RWPE2 (cell line): ENCODE measurements around the gene SPATA6L.
"Not testable (repeated sequence)": the region's sequence is repeated elsewhere in the genome, so short reads cannot be mapped to it uniquely, and the experiment has no call there.

Experiments
- ATAC-seq: fragments of 200-7000 bp; cut with Tn5 transposase; 3 replicates; pipeline ENCODE4 v1.9.1; 2021; ENCODE audit warnings: low read depth
- DNase-seq: peaks from one replicate; pipeline ENCODE4 v3.0.0-alpha.2; 2020; ENCODE audit warnings: low spot score
- H3K27ac ChIP-seq: fragments of 450-650 bp; 2 replicates; pipeline ENCODE4 v1.5.1; 2017; ENCODE audit warnings: mild to moderate bottlenecking; ENCODE audit not compliant: poor library complexity, severe bottlenecking
- H3K27me3 ChIP-seq: fragments of 250-450 bp; sonication (Bioruptor Pico); 2 replicates; pipeline ENCODE4 v1.5.1; 2021; ENCODE audit warnings: mild to moderate bottlenecking, moderate library complexity; ENCODE audit not compliant: insufficient read depth, poor library complexity, severe bottlenecking
- H3K36me3 ChIP-seq: fragments of 250-450 bp; sonication (Bioruptor Pico); 2 replicates; pipeline ENCODE4 v1.5.1; 2020; ENCODE audit warnings: low read depth, mild to moderate bottlenecking, moderate library complexity
- H3K4me1 ChIP-seq: fragments of 250-450 bp; sonication (Bioruptor Pico); 2 replicates; pipeline ENCODE4 v1.5.1; 2021; ENCODE audit warnings: mild to moderate bottlenecking, moderate library complexity; ENCODE audit not compliant: insufficient read depth, poor library complexity, severe bottlenecking
- H3K4me3 ChIP-seq: fragments of 250-450 bp; sonication (Bioruptor Pico); 2 replicates; pipeline ENCODE4 v1.5.1; 2021; ENCODE audit warnings: mild to moderate bottlenecking, moderate library complexity; ENCODE audit not compliant: severe bottlenecking
- H3K9me3 ChIP-seq: fragments of 250-450 bp; sonication (Bioruptor Pico); 2 replicates; pipeline ENCODE4 v1.5.1; 2021; ENCODE audit warnings: mild to moderate bottlenecking, moderate library complexity; ENCODE audit not compliant: severe bottlenecking
- TF ChIP-seq, protein P1 (sequence below): fragments of 450-650 bp; IDR thresholded peaks from one replicate; pipeline ENCODE4 v1.5.1; 2017; ENCODE audit warnings: mild to moderate bottlenecking, moderate library complexity; ENCODE audit not compliant: poor library complexity, severe bottlenecking

The SPATA6L gene

DNA sequence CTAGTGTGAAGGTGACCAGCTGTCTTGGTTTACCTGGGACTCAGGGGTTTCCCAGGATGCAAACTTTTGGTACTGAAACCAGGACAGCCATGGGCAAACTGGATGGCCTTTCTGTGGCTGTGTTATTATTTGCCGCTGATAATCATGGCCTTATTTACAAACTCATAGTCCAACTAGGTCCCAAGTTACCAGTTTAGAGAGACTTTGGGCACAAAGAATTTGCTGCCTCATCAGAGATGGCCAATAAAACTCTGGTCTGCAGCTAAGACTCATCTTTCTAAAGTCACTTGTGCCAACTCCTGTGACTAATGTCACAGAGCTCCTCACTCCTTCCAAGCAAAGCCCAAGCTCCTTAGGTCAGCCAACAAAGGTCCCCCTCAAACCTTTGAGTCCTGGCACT lies 51.7 kb downstream of the SPATA6L start:
- H3K27ac ChIP-seq = no peak overlapping the region
- TF ChIP-seq, protein P1, sequence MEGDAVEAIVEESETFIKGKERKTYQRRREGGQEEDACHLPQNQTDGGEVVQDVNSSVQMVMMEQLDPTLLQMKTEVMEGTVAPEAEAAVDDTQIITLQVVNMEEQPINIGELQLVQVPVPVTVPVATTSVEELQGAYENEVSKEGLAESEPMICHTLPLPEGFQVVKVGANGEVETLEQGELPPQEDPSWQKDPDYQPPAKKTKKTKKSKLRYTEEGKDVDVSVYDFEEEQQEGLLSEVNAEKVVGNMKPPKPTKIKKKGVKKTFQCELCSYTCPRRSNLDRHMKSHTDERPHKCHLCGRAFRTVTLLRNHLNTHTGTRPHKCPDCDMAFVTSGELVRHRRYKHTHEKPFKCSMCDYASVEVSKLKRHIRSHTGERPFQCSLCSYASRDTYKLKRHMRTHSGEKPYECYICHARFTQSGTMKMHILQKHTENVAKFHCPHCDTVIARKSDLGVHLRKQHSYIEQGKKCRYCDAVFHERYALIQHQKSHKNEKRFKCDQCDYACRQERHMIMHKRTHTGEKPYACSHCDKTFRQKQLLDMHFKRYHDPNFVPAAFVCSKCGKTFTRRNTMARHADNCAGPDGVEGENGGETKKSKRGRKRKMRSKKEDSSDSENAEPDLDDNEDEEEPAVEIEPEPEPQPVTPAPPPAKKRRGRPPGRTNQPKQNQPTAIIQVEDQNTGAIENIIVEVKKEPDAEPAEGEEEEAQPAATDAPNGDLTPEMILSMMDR = no peak
- no peaks in the 10 kb centered on the region for H3K9me3 ChIP-seq
- no peak for ATAC-seq
- no peak overlapping the region for H3K4me3 ChIP-seq
- H3K36me3 ChIP-seq = no peaks in the 10 kb centered on the region
- H3K27me3 ChIP-seq = no peaks in the 10 kb centered on the region
- DNase-seq = no peak
- no peaks in the 10 kb centered on the region for H3K4me1 ChIP-seq

DNA sequence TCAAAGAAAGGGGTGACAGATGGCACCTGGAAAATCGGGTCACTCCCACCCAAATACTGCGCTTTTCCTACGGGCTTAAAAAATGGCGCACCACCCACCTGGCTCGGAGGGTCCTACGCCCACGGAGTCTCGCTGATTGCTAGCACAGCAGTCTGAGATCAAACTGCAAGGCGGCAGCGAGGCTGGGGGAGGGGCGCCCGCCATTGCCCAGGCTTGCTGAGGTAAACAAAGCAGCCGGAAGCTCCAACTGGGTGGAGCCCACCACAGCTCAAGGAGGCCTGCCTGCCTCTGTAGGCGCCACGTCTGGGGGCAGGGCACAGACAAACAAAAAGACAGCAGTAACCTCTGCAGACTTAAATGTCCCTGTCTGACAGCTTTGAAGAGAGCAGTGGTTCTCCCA lies 60.2 kb downstream of the SPATA6L start:
- H3K27me3 ChIP-seq, DNase-seq, H3K27ac ChIP-seq, H3K4me1 ChIP-seq, H3K36me3 ChIP-seq, H3K9me3 ChIP-seq, ATAC-seq, H3K4me3 ChIP-seq: not testable (repeated sequence)

DNA sequence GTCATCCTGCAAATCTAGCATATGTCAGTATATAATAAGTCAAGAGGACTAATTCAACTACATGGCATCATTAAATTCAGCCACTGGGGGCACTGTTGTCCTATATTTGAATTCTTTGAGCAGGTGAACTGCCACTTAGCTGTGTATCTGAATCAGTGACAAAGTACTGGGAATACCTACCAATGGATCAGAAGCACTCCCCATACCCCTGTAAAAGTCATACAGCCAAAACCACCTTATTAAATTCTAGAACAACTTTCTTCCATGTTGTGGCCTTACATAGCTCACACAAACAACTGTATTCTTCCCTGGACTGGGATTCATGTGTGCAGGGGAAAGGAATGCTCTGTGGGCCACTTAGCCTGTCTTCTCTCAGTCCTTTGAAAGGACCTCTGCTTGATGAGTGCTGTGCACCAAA lies 61.6 kb downstream of the SPATA6L start:
- no peak overlapping the region for H3K27ac ChIP-seq
- H3K4me3 ChIP-seq = no peak overlapping the region
- DNase-seq (no peak), ATAC-seq (peak; percentile 78)
- TF ChIP-seq, protein P1 = peak; percentile 81
- H3K9me3 ChIP-seq = no peaks in the 10 kb centered on the region
- H3K4me1 ChIP-seq = no peaks in the 10 kb centered on the region
- H3K36me3 ChIP-seq = no peaks in the 10 kb centered on the region
- no peaks in the 10 kb centered on the region for H3K27me3 ChIP-seq

DNA sequence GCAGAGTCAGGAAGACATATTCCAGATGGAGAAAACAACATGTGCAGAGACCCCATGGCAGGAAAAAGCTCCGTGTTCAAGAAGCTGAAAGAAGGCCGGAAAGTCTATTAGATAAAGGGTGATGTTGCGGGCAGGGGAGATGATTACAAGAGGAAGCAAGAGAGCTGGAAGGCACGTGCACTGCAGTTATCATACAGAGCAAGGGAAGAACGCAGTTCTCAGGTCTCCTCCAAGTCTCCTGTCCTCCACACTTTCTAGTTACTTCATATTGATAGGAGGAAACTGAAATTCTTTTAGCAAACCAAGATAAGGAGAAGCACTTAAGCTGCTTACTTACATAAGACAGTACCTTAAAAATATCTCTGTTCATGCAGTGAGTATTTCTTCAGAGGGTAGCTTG lies 62.5 kb downstream of the SPATA6L start:
- Histone ChIP-seq H3K4me1 (no peaks in the 10 kb centered on the region), H3K9me3 (no peaks in the 10 kb centered on the region), H3K4me3 (no peak overlapping the region), H3K27me3 (no peaks in the 10 kb centered on the region), H3K36me3 (no peaks in the 10 kb centered on the region), H3K27ac (no peak overlapping the region)
- DNase-seq = no peak
- ATAC-seq = no peak
- TF ChIP-seq, protein P1 = no peak

DNA sequence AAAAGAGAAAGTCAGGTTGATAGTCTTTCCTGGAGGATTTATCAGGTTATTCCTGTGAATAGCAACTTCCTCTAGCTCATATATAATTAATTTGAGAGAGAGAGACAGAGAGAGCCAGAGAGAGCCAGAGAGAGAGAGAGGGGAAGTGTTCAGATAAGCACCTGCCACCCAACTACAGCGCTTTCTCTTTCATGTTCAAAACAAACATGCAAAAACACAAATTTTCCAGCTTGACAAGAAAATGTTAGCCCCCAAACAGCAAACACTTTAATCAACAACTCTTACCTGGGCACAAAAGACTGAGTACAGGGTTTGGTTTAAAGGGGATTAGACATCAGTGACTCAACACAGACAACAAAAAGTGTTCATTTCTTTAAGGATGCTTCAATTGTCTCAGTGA lies 65.9 kb downstream of the SPATA6L start:
- DNase-seq (no peak), ATAC-seq (no peak)
- no peaks in the 10 kb centered on the region for H3K4me1 ChIP-seq
- TF ChIP-seq, protein P1 = no peak
- no peaks in the 10 kb centered on the region for H3K9me3 ChIP-seq
- H3K27ac ChIP-seq = no peak overlapping the region
- no peaks in the 10 kb centered on the region for H3K36me3 ChIP-seq
- H3K4me3 ChIP-seq = no peak overlapping the region
- no peaks in the 10 kb centered on the region for H3K27me3 ChIP-seq
